ENCODE results near the gene MYO7B. TPM values are rescaled to one million over a fixed set of nuclear protein-coding genes. Genes with fewer than 3 reads are reported as not detected.
A peak's percentile ranks its signal among the peaks of the same experiment; 100 is the strongest.

MYO7B gene
- total and polyA plus RNA-seq, 9 of the 15 experiments (the other 6 are each of a cell fraction or from before 2014, with no cell fraction given), result 0.08 TPM; not detected in 8

- intact Hi-C loops (cut with micrococcal nuclease) (no loop called here), in situ Hi-C loops (cut with MboI) (no loop called here)
- Histone ChIP-seq H3K4me1 (replicated peaks in 1 of 2; ENCODE audit: control insufficient read depth in 2 of 2, insufficient read depth in 2 of 2, low read length in 2 of 2) (peaks cover 0 to 11% of the 10 kb centered on the region in 2 experiments; a peak in 2 of 5 replicates), H3K36me3 (ENCODE audit: control insufficient read depth, insufficient read depth, low read length) (no peaks in the 10 kb centered on the region), H3K9me3 (replicated peaks; ENCODE audit: control insufficient read depth, insufficient read depth, low read depth, low read length) (no peaks in the 10 kb centered on the region), H3K9ac (ENCODE audit: insufficient read depth in 1 of 2, low read depth in 2 of 2, low read length in 2 of 2) (peak overlapping the region in 1 of 2 experiments; percentile 8; a peak in 1 of 4 replicates), H3K27ac (ENCODE audit: extremely low read depth, low read depth, low read length) (no peak overlapping the region), H2AFZ (ENCODE audit: low read depth, low read length) (no peak overlapping the region), H4K20me1 (replicated peaks; ENCODE audit: control insufficient read depth, insufficient read depth, low read length) (peaks cover 7% of the 10 kb centered on the region), H3K9me1 (ENCODE audit: control insufficient read depth, insufficient read depth, low read length) (no peaks in the 10 kb centered on the region), H3K27me3 (ENCODE audit: control insufficient read depth in 2 of 2, insufficient read depth in 2 of 2, low read length in 2 of 2) (peaks cover 53 to 85% of the 10 kb centered on the region in 2 experiments), H3K4me3 (no peak overlapping the region), H3K4me2 (ENCODE audit: insufficient read depth, low read length) (no peak overlapping the region), H3K79me2 (ENCODE audit: control insufficient read depth, insufficient read depth, low read length) (no peaks in the 10 kb centered on the region)
- POLR2A ChIA-PET, result interaction anchor here (1.0 kb wide), 1 partner anchor 28 kb away, joined by 3 read pairs; no protein-coding TSS in a partner anchor
- BruUV-seq (replicated peaks), result no TSS peak
- ATAC-seq (no peak), DNase-seq (ENCODE audit: extremely low read depth in 1 of 4, low spot score in 3 of 4) (no peak), FAIRE-seq (no peak)
- no peak for TF ChIP-seq LARP7 (IDR thresholded peaks at IDR 0.05)
- TF ChIP-seq ZBTB11 (CRISPR knock-in tag; IDR thresholded peaks at IDR 0.05), result no peak
- TF ChIP-seq HSF4 (CRISPR knock-in tag; IDR thresholded peaks at IDR 0.05; ENCODE audit: borderline replicate concordance), result no peak
- TF ChIP-seq CHD4 (IDR thresholded peaks at IDR 0.05; ENCODE audit: insufficient read depth, insufficient replicate concordance, low read depth, low read length, poor library complexity, severe bottlenecking), result no peak
- no peak for TF ChIP-seq NUFIP1 (IDR thresholded peaks at IDR 0.05; ENCODE audit: partially characterized antibody)
- TF ChIP-seq, protein P1, sequence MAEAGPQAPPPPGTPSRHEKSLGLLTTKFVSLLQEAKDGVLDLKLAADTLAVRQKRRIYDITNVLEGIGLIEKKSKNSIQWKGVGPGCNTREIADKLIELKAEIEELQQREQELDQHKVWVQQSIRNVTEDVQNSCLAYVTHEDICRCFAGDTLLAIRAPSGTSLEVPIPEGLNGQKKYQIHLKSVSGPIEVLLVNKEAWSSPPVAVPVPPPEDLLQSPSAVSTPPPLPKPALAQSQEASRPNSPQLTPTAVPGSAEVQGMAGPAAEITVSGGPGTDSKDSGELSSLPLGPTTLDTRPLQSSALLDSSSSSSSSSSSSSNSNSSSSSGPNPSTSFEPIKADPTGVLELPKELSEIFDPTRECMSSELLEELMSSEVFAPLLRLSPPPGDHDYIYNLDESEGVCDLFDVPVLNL (CRISPR knock-in tag; IDR thresholded peaks at IDR 0.05; ENCODE audit: low read depth), result no peak
- no peak for TF ChIP-seq TEAD1 (CRISPR knock-in tag; IDR thresholded peaks at IDR 0.05)
- TF ChIP-seq ZNF445 (CRISPR knock-in tag; IDR thresholded peaks at IDR 0.05; ENCODE audit: low read depth), result no peak
- no peak for TF ChIP-seq RFX7 (CRISPR knock-in tag; IDR thresholded peaks at IDR 0.05)
- TF ChIP-seq SRSF9 (IDR thresholded peaks at IDR 0.05; ENCODE audit: borderline replicate concordance, low read depth, low read length), result no peak
- CTCF ChIA-PET (ENCODE audit: low intra/inter-chr PET ratio), result no interaction called here
- 8% methylated on average over 2 of the region's 2 CpGs for WGBS (ENCODE audit: insufficient coverage, low coverage, missing lambda C conversion rate)
These were observed 41.7 kb downstream of the MYO7B start for GRCh38 chr2:127577208-127577475.

All from K562 (cell line).